Lower leg skin (tissue), 3 donors: ENCODE results near the gene PREX1.

Source experiments
- CTCF ChIP-seq, 3 donors: fragments of 450-650 bp; IDR thresholded peaks; one replicate each; pipeline ENCODE4 v1.5.1; 2016; ENCODE audit warnings: antibody characterized with exemption in 3 of 3, mild to moderate bottlenecking in 3 of 3, moderate library complexity in 2 of 3
- POLR2A ChIP-seq, 2 donors: fragments of 450-650 bp; IDR thresholded peaks; one replicate each; pipeline ENCODE4 v1.6.1; 2016 to 2017; ENCODE audit warnings: antibody characterized with exemption in 2 of 2, mild to moderate bottlenecking in 1 of 2, moderate library complexity in 1 of 2

DNA sequence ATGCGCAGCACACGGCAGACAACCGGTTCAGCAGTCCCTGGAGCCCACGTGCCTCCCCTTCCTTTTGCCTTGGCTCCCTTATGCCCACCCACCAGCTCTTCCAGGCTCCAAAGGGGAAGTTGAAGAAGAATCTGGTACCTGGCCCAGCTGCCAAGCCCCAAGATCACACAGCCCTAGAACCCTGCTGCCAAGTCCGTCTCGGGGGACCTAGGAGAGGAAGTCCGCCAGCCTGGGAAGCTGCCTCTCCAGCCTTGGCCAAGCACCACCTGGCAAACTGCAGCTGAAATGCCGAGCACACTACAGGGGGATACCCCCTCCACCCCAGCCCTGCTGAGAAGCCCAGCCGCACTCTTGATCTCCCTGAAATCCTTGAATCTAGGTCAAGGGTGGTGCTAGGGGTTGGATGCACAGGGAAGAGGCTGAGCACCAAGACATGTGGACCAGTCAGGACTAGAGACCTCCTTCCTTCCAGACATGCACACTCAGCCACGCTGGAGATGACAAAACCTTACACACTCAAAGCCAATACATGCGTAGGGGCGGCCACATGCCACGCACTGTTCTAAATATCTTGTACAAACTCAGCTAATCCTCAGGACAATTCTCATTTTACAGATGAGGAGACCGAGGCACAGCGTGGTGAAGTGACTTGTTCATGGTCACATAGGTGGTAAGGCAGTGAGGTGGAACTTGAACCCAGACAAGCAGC lies 124.1 kb downstream of the PREX1 start:
- TF ChIP-seq CTCF (IDR thresholded peaks at IDR 0.05): no peak
- TF ChIP-seq POLR2A (IDR thresholded peaks at IDR 0.05): no peak
